C4-2B (cell line): ENCODE results near the gene SPTB.

Experiments used
- ZFX ChIP-seq: fragments of 450-650 bp; IDR thresholded peaks from 2 replicates; pipeline ENCODE4 v1.6.1; 2017
- TF ChIP-seq, protein P1 (sequence below): fragments of 450-650 bp; conservative IDR thresholded peaks from 2 replicates; pipeline ENCODE4 v1.5.1; 2017; ENCODE audit warnings: mild to moderate bottlenecking

DNA sequence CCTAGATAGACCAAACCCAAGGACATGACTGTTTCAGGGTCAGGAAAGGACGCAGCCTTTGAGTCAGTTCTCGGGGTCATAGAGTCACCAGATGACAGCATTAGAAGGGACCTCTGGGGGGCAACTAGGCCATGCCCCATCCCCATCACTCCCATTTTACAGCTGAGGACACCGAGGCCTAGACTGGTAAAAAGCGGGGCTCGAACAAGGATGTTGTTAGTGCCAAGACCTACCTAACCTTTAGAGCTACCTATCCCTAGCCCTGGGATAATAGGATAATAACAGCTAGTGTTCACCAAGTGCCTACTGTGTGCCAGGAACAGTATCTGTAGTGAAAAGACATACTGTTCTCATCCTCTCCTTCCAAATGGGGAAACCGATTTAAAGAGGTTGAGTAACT, 126.8 kb downstream of the SPTB start:
- TF ChIP-seq, protein P1, sequence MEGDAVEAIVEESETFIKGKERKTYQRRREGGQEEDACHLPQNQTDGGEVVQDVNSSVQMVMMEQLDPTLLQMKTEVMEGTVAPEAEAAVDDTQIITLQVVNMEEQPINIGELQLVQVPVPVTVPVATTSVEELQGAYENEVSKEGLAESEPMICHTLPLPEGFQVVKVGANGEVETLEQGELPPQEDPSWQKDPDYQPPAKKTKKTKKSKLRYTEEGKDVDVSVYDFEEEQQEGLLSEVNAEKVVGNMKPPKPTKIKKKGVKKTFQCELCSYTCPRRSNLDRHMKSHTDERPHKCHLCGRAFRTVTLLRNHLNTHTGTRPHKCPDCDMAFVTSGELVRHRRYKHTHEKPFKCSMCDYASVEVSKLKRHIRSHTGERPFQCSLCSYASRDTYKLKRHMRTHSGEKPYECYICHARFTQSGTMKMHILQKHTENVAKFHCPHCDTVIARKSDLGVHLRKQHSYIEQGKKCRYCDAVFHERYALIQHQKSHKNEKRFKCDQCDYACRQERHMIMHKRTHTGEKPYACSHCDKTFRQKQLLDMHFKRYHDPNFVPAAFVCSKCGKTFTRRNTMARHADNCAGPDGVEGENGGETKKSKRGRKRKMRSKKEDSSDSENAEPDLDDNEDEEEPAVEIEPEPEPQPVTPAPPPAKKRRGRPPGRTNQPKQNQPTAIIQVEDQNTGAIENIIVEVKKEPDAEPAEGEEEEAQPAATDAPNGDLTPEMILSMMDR: no peak
- TF ChIP-seq ZFX: no peak
